PC-3 (cell line): ENCODE measurements around the gene GLI1. TPM values are rescaled to one million over a fixed set of nuclear protein-coding genes. Genes with fewer than 3 reads are reported as not detected.

Source experiments
- ATAC-seq: fragments of 200-7000 bp; cut with Tn5 transposase; 2 replicates; pipeline ENCODE4 v1.9.1; 2020; ENCODE audit warnings: mild to moderate bottlenecking, moderate library complexity
- BruUV-seq: library from RNA; stranded (reverse); fragments of 400-500 nt; replicated peaks from 2 replicates; lab custom pipeline; 2021; lab: Mats Ljungman, UMichigan
- CTCF ChIA-PET: fragments of 300-600 bp; sonication (Branson Sonifier 250); formaldehyde crosslinking; loops from one replicate; lab custom pipeline; 2022; ENCODE audit warnings: antibody characterized with exemption; lab: Charles Lee
- POLR2A ChIA-PET: fragments of 300-600 bp; sonication (Branson Sonifier 250); formaldehyde crosslinking; loops from one replicate; lab custom pipeline; 2022; ENCODE audit warnings: antibody characterized with exemption; ENCODE audit not compliant: unreplicated experiment; lab: Charles Lee
- DNase-seq: peaks from one replicate; pipeline ENCODE4 v3.0.0-alpha.2; 2015
- H2AFZ ChIP-seq: fragments of 300-600 bp; sonication (generic); 2 replicates; pipeline ENCODE4 v1.6.0; 2016; ENCODE audit warnings: antibody characterized with exemption, low read length
- H3F3A ChIP-seq: fragments of 300-600 bp; sonication (generic); one replicate; pipeline ENCODE4 v1.6.0; 2017; ENCODE audit warnings: antibody characterized with exemption, low read length, control low read depth, mild to moderate bottlenecking; ENCODE audit not compliant: unreplicated experiment
- H3K27ac ChIP-seq: fragments of 300-600 bp; sonication (generic); 2 replicates; pipeline ENCODE4 v1.5.1; 2016; ENCODE audit warnings: mild to moderate bottlenecking, low read length
- H3K27me3 ChIP-seq: fragments of 300-600 bp; sonication (generic); 2 replicates; pipeline ENCODE4 v1.6.1; 2016; ENCODE audit warnings: low read length, mixed read lengths
- H3K36me3 ChIP-seq: fragments of 300-600 bp; sonication (generic); 2 replicates; pipeline ENCODE4 v1.6.1; 2016; ENCODE audit warnings: low read depth, mixed run types, low read length, mixed read lengths
- H3K4me1 ChIP-seq: fragments of 300-600 bp; sonication (generic); 2 replicates; pipeline ENCODE4 v1.5.1; 2016; ENCODE audit warnings: low read length; ENCODE audit not compliant: insufficient read depth
- H3K4me2 ChIP-seq: fragments of 300-600 bp; sonication (generic); 2 replicates; pipeline ENCODE4 v1.6.0; 2016; ENCODE audit warnings: low read length
- H3K4me3 ChIP-seq: fragments of 300-600 bp; sonication (generic); 2 replicates; pipeline ENCODE4 v1.5.1; 2016; ENCODE audit warnings: mild to moderate bottlenecking, low read length, mixed read lengths
- H3K79me2 ChIP-seq: fragments of 300-600 bp; sonication (generic); 2 replicates; pipeline ENCODE4 v1.6.1; 2017; ENCODE audit warnings: low read length, mixed read lengths
- H3K9ac ChIP-seq: fragments of 300-600 bp; sonication (generic); 2 replicates; pipeline ENCODE4 v1.6.0; 2016; ENCODE audit warnings: mild to moderate bottlenecking, low read length
- H3K9me2 ChIP-seq: fragments of 300-600 bp; sonication (generic); replicated peaks from 2 replicates; pipeline ENCODE4 v1.6.1; 2016; ENCODE audit warnings: mixed run types, low read length, mixed read lengths
- H3K9me3 ChIP-seq: fragments of 300-600 bp; sonication (generic); 2 replicates; pipeline ENCODE4 v1.6.1; 2016; ENCODE audit warnings: low read length, mixed read lengths
- H4K20me1 ChIP-seq: fragments of 300-600 bp; sonication (generic); 2 replicates; pipeline ENCODE4 v1.6.1; 2016; ENCODE audit warnings: low read length, mixed read lengths
- CTCF ChIP-seq: fragments of 300-600 bp; sonication (generic); conservative IDR thresholded peaks from 2 replicates; pipeline ENCODE4 v1.5.1; 2017; ENCODE audit warnings: antibody characterized with exemption, low read depth, mild to moderate bottlenecking, low read length
- EZH2 ChIP-seq: fragments of 300-600 bp; sonication (generic); IDR thresholded peaks from one replicate; pipeline ENCODE4 v1.6.1; 2017; ENCODE audit warnings: antibody characterized with exemption, mild to moderate bottlenecking, low read length; ENCODE audit not compliant: unreplicated experiment
- EZH2phosphoT487 ChIP-seq: fragments of 300-600 bp; sonication (generic); IDR thresholded peaks from 2 replicates; pipeline ENCODE4 v1.6.1; 2018; ENCODE audit warnings: mild to moderate bottlenecking, antibody characterized with exemption, low read length, borderline replicate concordance
- intact Hi-C: fragments of 100-400 bp; cut with micrococcal nuclease; formaldehyde crosslinking; loops from 2 replicates; pipeline ENCODE4 v1.9.0; 2023
- total RNA-seq: library from RNA; depleted of rRNA; stranded (reverse); fragments of >200 nt; gene quantifications from 2 replicates; pipeline ENCODE4 v1.2.3, GENCODE V29; 2014

Gene GLI1
- total RNA-seq, 1 experiment from 2014 or later: 3.0 TPM

DNA sequence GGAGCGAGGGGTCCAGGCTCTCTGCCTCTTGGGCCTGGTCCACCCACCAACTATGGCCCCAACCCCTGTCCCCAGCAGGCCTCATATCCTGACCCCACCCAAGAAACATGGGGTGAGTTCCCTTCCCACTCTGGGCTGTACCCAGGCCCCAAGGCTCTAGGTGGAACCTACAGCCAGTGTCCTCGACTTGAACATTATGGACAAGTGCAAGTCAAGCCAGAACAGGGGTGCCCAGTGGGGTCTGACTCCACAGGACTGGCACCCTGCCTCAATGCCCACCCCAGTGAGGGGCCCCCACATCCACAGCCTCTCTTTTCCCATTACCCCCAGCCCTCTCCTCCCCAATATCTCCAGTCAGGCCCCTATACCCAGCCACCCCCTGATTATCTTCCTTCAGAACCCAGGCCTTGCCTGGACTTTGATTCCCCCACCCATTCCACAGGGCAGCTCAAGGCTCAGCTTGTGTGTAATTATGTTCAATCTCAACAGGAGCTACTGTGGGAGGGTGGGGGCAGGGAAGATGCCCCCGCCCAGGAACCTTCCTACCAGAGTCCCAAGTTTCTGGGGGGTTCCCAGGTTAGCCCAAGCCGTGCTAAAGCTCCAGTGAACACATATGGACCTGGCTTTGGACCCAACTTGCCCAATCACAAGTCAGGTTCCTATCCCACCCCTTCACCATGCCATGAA lies 11.5 kb downstream of the GLI1 start:
- Histone ChIP-seq H3K4me3 (no peak overlapping the region), H3K27me3 (peaks cover 77% of the 10 kb centered on the region), H3K4me2 (no peak overlapping the region), H3K9me3 (no peaks in the 10 kb centered on the region), H3K4me1 (no peaks in the 10 kb centered on the region), H2AFZ (no peak overlapping the region), H3K79me2 (no peaks in the 10 kb centered on the region), H4K20me1 (no peaks in the 10 kb centered on the region), H3F3A (no peaks in the 10 kb centered on the region), H3K9me2 (no peaks in the 10 kb centered on the region), H3K36me3 (no peaks in the 10 kb centered on the region), H3K27ac (no peak overlapping the region), H3K9ac (no peak overlapping the region)
- ATAC-seq (no peak), DNase-seq (no peak)
- POLR2A ChIA-PET: no interaction called here
- CTCF ChIA-PET: no interaction called here
- no peak for TF ChIP-seq CTCF
- TF ChIP-seq EZH2phosphoT487: no peak
- TF ChIP-seq EZH2: no peak
- BruUV-seq: no TSS peak
- intact Hi-C loops: no loop called here

GRCh38 chr12:57471661-57472060 lies 12.1 kb downstream of the GLI1 start:
- Histone ChIP-seq H3K4me3 (no peak overlapping the region), H3K36me3 (no peaks in the 10 kb centered on the region), H3K9me2 (no peaks in the 10 kb centered on the region), H3K9me3 (no peaks in the 10 kb centered on the region), H3F3A (no peaks in the 10 kb centered on the region), H4K20me1 (no peaks in the 10 kb centered on the region), H3K4me2 (no peak overlapping the region), H3K79me2 (no peaks in the 10 kb centered on the region), H3K9ac (no peak overlapping the region), H3K4me1 (no peaks in the 10 kb centered on the region), H3K27me3 (peaks cover 82% of the 10 kb centered on the region), H2AFZ (no peak overlapping the region), H3K27ac (no peak overlapping the region)
- intact Hi-C loops: no loop called here
- CTCF ChIA-PET: no interaction called here
- DNase-seq: no peak
- BruUV-seq: no TSS peak
- POLR2A ChIA-PET: no interaction called here
- ATAC-seq: no peak
- no peak for TF ChIP-seq CTCF
- TF ChIP-seq EZH2: no peak
- TF ChIP-seq EZH2phosphoT487: no peak

- H3K4me1 ChIP-seq: no peaks in the 10 kb centered on the region
- no peaks in the 10 kb centered on the region for H3K9me3 ChIP-seq
- no peak for ATAC-seq
- POLR2A ChIA-PET: no interaction called here
- intact Hi-C loops: no loop called here
- H3K4me3 ChIP-seq: no peak overlapping the region
- no peak overlapping the region for H3K9ac ChIP-seq
- TF ChIP-seq EZH2 (no peak), CTCF (no peak), EZH2phosphoT487 (no peak)
- no peak for DNase-seq
- no TSS peak for BruUV-seq
- CTCF ChIA-PET: no interaction called here
- H2AFZ ChIP-seq: no peak overlapping the region
- H3K36me3 ChIP-seq: no peaks in the 10 kb centered on the region
- no peak overlapping the region for H3K27ac ChIP-seq
- H4K20me1 ChIP-seq: no peaks in the 10 kb centered on the region
- no peaks in the 10 kb centered on the region for H3F3A ChIP-seq
- no peaks in the 10 kb centered on the region for H3K9me2 ChIP-seq
- H3K4me2 ChIP-seq: no peak overlapping the region
- H3K79me2 ChIP-seq: no peaks in the 10 kb centered on the region
- peaks cover 78% of the 10 kb centered on the region for H3K27me3 ChIP-seq
Observed at GRCh38 chr12:57472391-57472790, 12.8 kb downstream of the GLI1 start.
